Endothelial cell of umbilical vein (primary cell): Measurements from ENCODE around the gene SFT2D1. TPM values are rescaled to one million over a fixed set of nuclear protein-coding genes. Genes with fewer than 3 reads are reported as not detected.

Experiments used
- BruUV-seq: library from RNA; stranded (reverse); fragments of 400-500 nt; replicated peaks from 2 replicates; lab custom pipeline; 2021; lab: Mats Ljungman, UMichigan
- CTCF ChIA-PET: fragments of 300-600, 350-600 bp; sonication (Branson Sonifier 250); formaldehyde crosslinking; loops from one replicate; lab custom pipeline; 2021; ENCODE audit warnings: antibody characterized with exemption, inconsistent platforms; lab: Charles Lee
- POLR2A ChIA-PET: fragments of 300-600, 350-600 bp; sonication (Branson Sonifier 250); formaldehyde crosslinking; loops from one replicate; lab custom pipeline; 2021; ENCODE audit warnings: antibody characterized with exemption, inconsistent platforms; lab: Charles Lee
- DNase-seq: peaks from one replicate; pipeline ENCODE4 v3.0.0-alpha.2; 2011; ENCODE audit warnings: low read depth, low spot score
- FAIRE-seq: peaks from 2 replicates; lab custom pipeline; 2011; peaks lifted over from hg19 to GRCh38; lab: Jason Lieb, UNC
- H2AFZ ChIP-seq: 2 replicates; pipeline ENCODE4 v1.6.0; 2012; ENCODE audit warnings: low read depth, low read length, control low read depth, inconsistent platforms
- H3K27ac ChIP-seq: 2 replicates; pipeline ENCODE4 v1.5.1; 2011; ENCODE audit warnings: low read depth, mild to moderate bottlenecking, control low read depth, low read length, moderate library complexity; ENCODE audit not compliant: insufficient read depth
- H3K27me3 ChIP-seq, 2 experiments: 2 replicates each; pipeline versions ENCODE4 v1.6.0 to v1.6.1; 2011; ENCODE audit warnings: low read length in 2 of 2, mixed read lengths in 1 of 2; ENCODE audit not compliant: control insufficient read depth in 2 of 2, insufficient read depth in 2 of 2
- H3K36me3 ChIP-seq, 2 experiments: 2 replicates in 1 of 2; 3 replicates in 1 of 2; pipeline ENCODE4 v1.5.1; 2011; ENCODE audit warnings: low read length in 2 of 2, mild to moderate bottlenecking in 1 of 2, moderate library complexity in 1 of 2; ENCODE audit not compliant: control insufficient read depth in 2 of 2, insufficient read depth in 2 of 2; ENCODE audit errors: extremely low read depth in 1 of 2
- H3K4me1 ChIP-seq: 3 replicates; pipeline ENCODE4 v1.5.1; 2011; ENCODE audit warnings: mild to moderate bottlenecking, low read length; ENCODE audit not compliant: control insufficient read depth, insufficient read depth; ENCODE audit errors: extremely low read depth
- H3K4me2 ChIP-seq: 2 replicates; pipeline ENCODE4 v1.6.1; 2011; ENCODE audit warnings: low read length, control low read depth, mixed read lengths; ENCODE audit not compliant: insufficient read depth
- H3K4me3 ChIP-seq, 3 experiments: fragments of 200-600 bp in 1 of 3; sonication (generic), shearing (Covaris generic) in 1 of 3; replicated peaks in 1 of 3; 2 replicates each; pipeline ENCODE4 v1.5.1; 2011 to 2016; ENCODE audit warnings: control low read depth in 3 of 3, low read length in 3 of 3, mild to moderate bottlenecking in 2 of 3, inconsistent platforms in 1 of 3, low read depth in 1 of 3, moderate library complexity in 1 of 3; ENCODE audit not compliant: insufficient read depth in 1 of 3
- H3K79me2 ChIP-seq: 2 replicates; pipeline ENCODE4 v1.6.0; 2012; ENCODE audit warnings: low read length, inconsistent platforms; ENCODE audit not compliant: control insufficient read depth, insufficient read depth
- H3K9ac ChIP-seq: replicated peaks from 2 replicates; pipeline ENCODE3; 2011; ENCODE audit warnings: low read length, control low read depth; ENCODE audit not compliant: insufficient read depth; ENCODE audit errors: extremely low read depth
- H3K9me1 ChIP-seq: replicated peaks from 3 replicates; pipeline ENCODE4 v1.6.0; 2011; ENCODE audit warnings: mild to moderate bottlenecking, low read length; ENCODE audit not compliant: control insufficient read depth, insufficient read depth; ENCODE audit errors: extremely low read depth
- H3K9me3 ChIP-seq: replicated peaks from 2 replicates; pipeline ENCODE4 v1.5.1; 2012; ENCODE audit warnings: low read length, inconsistent platforms; ENCODE audit not compliant: control insufficient read depth, insufficient read depth
- H4K20me1 ChIP-seq: replicated peaks from 2 replicates; pipeline ENCODE3; 2011; ENCODE audit warnings: mild to moderate bottlenecking, low read length; ENCODE audit not compliant: control insufficient read depth, insufficient read depth; ENCODE audit errors: extremely low read depth
- CTCF ChIP-seq, 2 donors: IDR thresholded peaks; 1 replicate in 1 of 2; 2 replicates in 1 of 2; pipeline ENCODE4 v1.5.1; 2011; ENCODE audit warnings: low read length in 2 of 2, mild to moderate bottlenecking in 2 of 2, moderate library complexity in 2 of 2, control low read depth in 1 of 2, inconsistent platforms in 1 of 2, low read depth in 1 of 2; ENCODE audit not compliant: insufficient read depth in 1 of 2; ENCODE audit errors: extremely low read depth in 1 of 2
- EZH2 ChIP-seq: IDR thresholded peaks from 2 replicates; pipeline ENCODE4 v1.6.1; 2012; ENCODE audit warnings: borderline replicate concordance, low read depth, mild to moderate bottlenecking, moderate library complexity, low read length, inconsistent platforms; ENCODE audit not compliant: severe bottlenecking
- FOS ChIP-seq: IDR thresholded peaks from 2 replicates; pipeline ENCODE4 v1.6.1; 2011; ENCODE audit warnings: mild to moderate bottlenecking, low read length, moderate library complexity, borderline replicate concordance; ENCODE audit not compliant: insufficient read depth
- GATA2 ChIP-seq: IDR thresholded peaks from 2 replicates; pipeline ENCODE4 v1.7.0; 2011; ENCODE audit warnings: low read depth, mild to moderate bottlenecking, moderate library complexity, mixed read lengths, low read length; ENCODE audit not compliant: insufficient read length, insufficient read depth
- JUN ChIP-seq: IDR thresholded peaks from 2 replicates; pipeline ENCODE4 v1.6.1; 2011; ENCODE audit warnings: borderline replicate concordance, low read depth; ENCODE audit not compliant: insufficient read length, insufficient read depth
- MAX ChIP-seq: IDR thresholded peaks from 2 replicates; pipeline ENCODE4 v1.6.1; 2011; ENCODE audit not compliant: insufficient read depth, insufficient read length
- POLR2A ChIP-seq: IDR thresholded peaks from 2 replicates; pipeline ENCODE4 v1.6.1; 2012; ENCODE audit warnings: low read depth, mild to moderate bottlenecking, control low read depth, low read length
- POLR2AphosphoS5 ChIP-seq: IDR thresholded peaks from 2 replicates; pipeline ENCODE4 v1.6.1; 2012; ENCODE audit warnings: low read depth, mild to moderate bottlenecking, control low read depth, low read length, moderate library complexity; ENCODE audit not compliant: insufficient read depth
- dilution Hi-C: fragments of 300-500 bp; cut with MboI; formaldehyde crosslinking; loops from one replicate; pipeline ENCODE4 v1.15.0; 2019; ENCODE audit warnings: low sequenced_read_pairs; ENCODE audit not compliant: extremely low pct_ligation_motif_present
- intact Hi-C: fragments of 100-400 bp; cut with micrococcal nuclease; formaldehyde crosslinking; loops from one replicate; pipeline ENCODE4 v1.10.0; 2022
- polyA plus RNA-seq, 4 experiments: library from polyadenylated mRNA; depleted of rRNA in 3 of 4; stranded (reverse) in 3 of 4; unstranded in 1 of 4; fragments of >200 nt; gene quantifications; 2 replicates each; pipeline versions ENCODE4 v1.2.1 to v1.2.3, GENCODE V29; 2011 to 2012; ENCODE audit warnings: missing spikeins in 1 of 4
- total RNA-seq: library from RNA; stranded (reverse); gene quantifications from 2 replicates; pipeline ENCODE4 v1.2.3, GENCODE V29; 2021

SFT2D1 gene
- total and polyA plus RNA-seq, 2 donors (not counting 3 experiments of a cell fraction or from before 2014, with no cell fraction given), result 22.9 to 30.6 TPM

GRCh38 chr6:166331503-166332415, 10.6 kb downstream of the SFT2D1 start:
- dilution Hi-C loops (no loop called here), intact Hi-C loops (no loop called here)
- Histone ChIP-seq H3K9ac (no peak overlapping the region), H3K27ac (no peak overlapping the region), H4K20me1 (no peaks in the 10 kb centered on the region), H2AFZ (no peak overlapping the region), H3K79me2 (peaks cover 8% of the 10 kb centered on the region), H3K4me3 (no peak overlapping the region), H3K36me3 (peaks cover 0 to 2% of the 10 kb centered on the region in 2 experiments), H3K9me3 (no peaks in the 10 kb centered on the region), H3K9me1 (no peaks in the 10 kb centered on the region), H3K4me2 (no peak overlapping the region), H3K4me1 (no peaks in the 10 kb centered on the region), H3K27me3 (no peaks in the 10 kb centered on the region)
- BruUV-seq, result no TSS peak
- ChIA-PET POLR2A (no interaction called here), CTCF (interaction anchor here (1.3 kb wide), 1 partner anchor 18 kb away, joined by 3 read pairs; no protein-coding TSS in a partner anchor)
- FAIRE-seq (no peak), DNase-seq (no peak)
- TF ChIP-seq GATA2, result no peak

GRCh38 chr6:166330612-166331011, 11.7 kb downstream of the SFT2D1 start:
- POLR2A ChIA-PET, result no interaction called here
- no peak for FAIRE-seq
- no peak overlapping the region for H3K4me2 ChIP-seq

More at GRCh38 chr6:166330612-166331011, 11.7 kb downstream of the SFT2D1 start:
- Histone ChIP-seq H3K4me1 (no peaks in the 10 kb centered on the region), H2AFZ (no peak overlapping the region), H4K20me1 (no peaks in the 10 kb centered on the region), H3K9me3 (no peaks in the 10 kb centered on the region), H3K9ac (no peak overlapping the region), H3K79me2 (peaks cover 8% of the 10 kb centered on the region), H3K4me3 (no peak overlapping the region), H3K36me3 (peaks cover 0 to 2% of the 10 kb centered on the region in 2 experiments), H3K27ac (no peak overlapping the region), H3K27me3 (no peaks in the 10 kb centered on the region), H3K9me1 (no peaks in the 10 kb centered on the region)
- BruUV-seq, result no TSS peak
- CTCF ChIA-PET, result interaction anchor here (1.3 kb wide), 1 partner anchor 17 kb away, joined by 3 read pairs; no protein-coding TSS in a partner anchor
- intact Hi-C loops (no loop called here), dilution Hi-C loops (no loop called here)
- DNase-seq, result no peak
- TF ChIP-seq FOS (no peak), JUN (no peak), POLR2AphosphoS5 (no peak), EZH2 (no peak), GATA2 (no peak), MAX (no peak), CTCF (IDR thresholded peaks at IDR 0.05; ENCODE audit: extremely low read depth in 1 of 2, insufficient read depth in 1 of 2, low read depth in 1 of 2, low read length in 2 of 2) (no peak), POLR2A (no peak)
